ENCODE data around the gene ADAMTS17. TPM values are rescaled to one million over a fixed set of nuclear protein-coding genes. Genes with fewer than 3 reads are reported as not detected.
"Not testable (repeated sequence)": the region's sequence is repeated elsewhere in the genome, so short reads cannot be mapped to it uniquely, and the experiment has no call there.

Gene ADAMTS17
- total RNA-seq, 1 experiment from 2014 or later, result 0.32 TPM

DNA sequence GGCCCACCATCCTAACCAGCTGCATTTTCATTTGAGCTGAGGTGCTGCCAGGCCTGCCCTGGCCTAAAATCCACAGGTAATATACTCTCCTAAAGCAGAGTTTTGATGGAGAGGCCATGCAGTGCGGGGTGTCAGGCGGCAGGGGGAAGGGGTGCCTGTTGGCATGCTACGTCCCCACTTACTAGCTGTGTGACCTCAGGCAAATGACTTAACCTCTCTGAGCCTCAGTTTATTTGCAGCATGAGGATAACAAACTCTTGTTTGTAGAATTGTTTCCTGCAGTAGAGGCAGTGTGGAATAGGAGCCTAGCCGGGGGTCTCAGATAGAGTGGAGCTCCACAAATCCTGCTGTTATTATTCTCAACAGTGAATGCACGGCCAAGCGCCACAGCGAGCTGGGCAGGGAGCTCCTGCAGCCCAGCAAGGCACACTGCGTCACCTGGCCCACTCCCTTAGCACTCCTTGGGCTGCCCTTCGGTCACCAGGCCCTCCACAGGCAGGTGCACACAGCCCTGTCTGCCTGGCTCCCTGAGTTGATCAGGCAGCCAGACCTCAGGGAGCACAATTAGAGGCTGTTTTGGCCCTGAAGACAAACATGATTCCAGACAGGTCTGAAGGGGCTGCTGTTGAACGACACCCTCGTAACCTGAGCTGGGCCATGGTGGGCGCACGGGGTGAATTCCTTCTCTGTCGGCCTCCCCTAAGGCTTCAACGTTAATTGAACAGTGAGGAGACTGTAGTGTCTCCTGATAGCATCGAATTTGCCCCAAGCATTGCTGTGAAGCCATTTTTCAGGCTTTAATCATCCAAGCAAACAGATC, 359.7 kb downstream of the ADAMTS17 start:
- H3K4me3 ChIP-seq, result no peak overlapping the region
- DNase-seq (ENCODE audit: low read depth in 1 of 2, low spot score in 2 of 2), result no peak
- H3K27me3 ChIP-seq (replicated peaks), result no peaks in the 10 kb centered on the region
- no peaks in the 10 kb centered on the region for H3K4me1 ChIP-seq (replicated peaks)
- no peaks in the 10 kb centered on the region for H3K36me3 ChIP-seq
- no peaks in the 10 kb centered on the region for H3K9me3 ChIP-seq (replicated peaks)
- H3K27ac ChIP-seq, result no peak overlapping the region

DNA sequence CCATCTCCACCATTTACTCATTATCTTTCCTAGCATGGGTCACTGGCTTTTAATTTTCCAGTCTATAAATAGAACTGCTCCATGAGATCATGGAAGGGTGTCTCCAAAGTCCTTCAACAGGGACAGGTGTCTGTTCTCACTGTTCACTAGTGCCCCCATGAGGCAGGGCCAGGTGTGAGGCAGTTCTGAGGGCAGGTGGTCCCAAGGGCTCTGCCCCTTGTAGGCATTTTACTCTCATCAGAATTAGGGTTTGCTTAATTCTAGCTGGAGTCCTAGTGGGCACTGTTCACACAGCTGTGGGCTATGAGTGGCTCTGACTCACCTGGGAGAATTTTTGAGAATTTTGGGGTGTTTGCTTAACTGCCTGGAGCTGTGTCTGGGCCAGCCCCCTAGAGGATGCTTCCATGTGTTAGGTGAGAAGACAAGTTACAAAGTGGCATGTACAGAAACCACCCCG, 360.6 kb downstream of the ADAMTS17 start:
- no peaks in the 10 kb centered on the region for H3K9me3 ChIP-seq (replicated peaks)
- no peaks in the 10 kb centered on the region for H3K36me3 ChIP-seq
- DNase-seq (ENCODE audit: low read depth in 1 of 2, low spot score in 2 of 2), result no peak
- H3K27ac ChIP-seq, result no peak overlapping the region
- no peaks in the 10 kb centered on the region for H3K4me1 ChIP-seq (replicated peaks)
- H3K4me3 ChIP-seq, result no peak overlapping the region
- no peaks in the 10 kb centered on the region for H3K27me3 ChIP-seq (replicated peaks)

DNA sequence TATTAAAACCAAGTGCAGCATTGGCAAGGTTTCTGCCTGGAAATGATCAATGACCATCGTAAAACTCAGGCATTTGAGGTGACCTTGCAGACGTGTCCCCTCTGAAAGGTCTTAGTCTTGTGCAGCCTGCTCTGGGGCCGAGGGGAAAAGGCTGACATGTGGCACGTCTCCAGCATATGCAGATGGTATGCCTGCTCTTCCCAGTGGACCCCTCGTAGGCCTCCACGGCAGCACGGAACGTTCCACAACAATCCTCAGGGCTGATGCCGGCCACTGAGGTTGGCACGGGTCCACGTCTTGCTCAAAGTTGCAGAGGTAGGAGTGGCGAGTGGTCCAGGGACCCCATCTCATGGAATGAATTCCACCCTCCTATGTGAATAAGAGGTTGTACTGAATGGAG, 361.0 kb downstream of the ADAMTS17 start:
- DNase-seq (ENCODE audit: low read depth in 1 of 2, low spot score in 2 of 2), result no peak
- Histone ChIP-seq H3K27me3 (replicated peaks) (no peaks in the 10 kb centered on the region), H3K9me3 (replicated peaks) (no peaks in the 10 kb centered on the region), H3K4me3 (no peak overlapping the region), H3K36me3 (no peaks in the 10 kb centered on the region), H3K4me1 (replicated peaks) (no peaks in the 10 kb centered on the region), H3K27ac (no peak overlapping the region)

DNA sequence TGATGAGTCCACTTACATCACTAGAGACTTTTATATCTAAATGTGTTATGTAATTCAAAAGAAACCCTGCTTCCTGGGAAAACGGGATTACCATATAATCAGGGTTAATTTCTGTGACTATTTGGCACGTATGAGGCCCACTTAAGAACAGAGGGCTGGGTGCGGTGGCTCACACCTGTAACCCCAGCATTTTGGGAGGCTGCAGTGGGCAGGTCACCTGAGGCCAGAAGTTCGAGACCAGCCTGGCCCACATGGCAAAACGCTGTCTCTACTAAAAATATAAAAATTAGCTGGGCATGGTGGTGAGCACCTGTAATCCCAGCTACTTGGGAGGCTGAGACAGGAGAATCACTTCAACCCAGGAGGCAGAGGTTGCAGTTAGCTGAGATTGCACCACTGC, 361.9 kb downstream of the ADAMTS17 start:
- H3K9me3 ChIP-seq (replicated peaks); H3K27ac ChIP-seq; DNase-seq (ENCODE audit: low read depth in 1 of 2, low spot score in 2 of 2); H3K27me3 ChIP-seq (replicated peaks); H3K36me3 ChIP-seq; H3K4me3 ChIP-seq; H3K4me1 ChIP-seq (replicated peaks): not testable (repeated sequence)

GRCh38 chr15:99979371-99979770, 362.4 kb downstream of the ADAMTS17 start:
- Histone ChIP-seq H3K27me3 (replicated peaks) (no peaks in the 10 kb centered on the region), H3K36me3 (no peaks in the 10 kb centered on the region), H3K4me3 (no peak overlapping the region), H3K9me3 (replicated peaks) (no peaks in the 10 kb centered on the region), H3K4me1 (replicated peaks) (no peaks in the 10 kb centered on the region), H3K27ac (no peak overlapping the region)
- DNase-seq (ENCODE audit: low read depth in 1 of 2, low spot score in 2 of 2), result no peak

DNA sequence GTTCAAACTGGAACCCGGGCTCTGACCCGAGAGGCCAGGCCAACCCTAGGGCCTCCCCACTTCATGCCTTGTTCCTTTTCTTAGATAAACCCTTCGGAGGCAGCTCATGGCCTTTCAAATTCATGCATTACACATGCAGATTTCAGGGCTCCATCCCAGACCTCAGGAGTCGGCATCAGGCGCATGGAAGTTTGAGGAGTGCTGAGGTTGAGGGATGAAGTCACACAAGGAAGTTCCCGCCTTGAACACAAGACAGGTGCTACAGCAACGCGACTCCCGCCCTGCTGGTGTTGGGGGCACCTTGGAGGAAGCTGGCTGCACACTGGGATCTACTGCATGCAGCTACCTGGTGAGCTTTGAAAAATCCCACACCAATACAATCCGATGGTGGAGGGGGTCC, 363.3 kb downstream of the ADAMTS17 start:
- no peaks in the 10 kb centered on the region for H3K4me1 ChIP-seq (replicated peaks)
- no peaks in the 10 kb centered on the region for H3K27me3 ChIP-seq (replicated peaks)
- H3K4me3 ChIP-seq, result no peak overlapping the region
- H3K27ac ChIP-seq, result no peak overlapping the region
- DNase-seq (ENCODE audit: low read depth in 1 of 2, low spot score in 2 of 2), result no peak
- no peaks in the 10 kb centered on the region for H3K36me3 ChIP-seq
- no peaks in the 10 kb centered on the region for H3K9me3 ChIP-seq (replicated peaks)

DNA sequence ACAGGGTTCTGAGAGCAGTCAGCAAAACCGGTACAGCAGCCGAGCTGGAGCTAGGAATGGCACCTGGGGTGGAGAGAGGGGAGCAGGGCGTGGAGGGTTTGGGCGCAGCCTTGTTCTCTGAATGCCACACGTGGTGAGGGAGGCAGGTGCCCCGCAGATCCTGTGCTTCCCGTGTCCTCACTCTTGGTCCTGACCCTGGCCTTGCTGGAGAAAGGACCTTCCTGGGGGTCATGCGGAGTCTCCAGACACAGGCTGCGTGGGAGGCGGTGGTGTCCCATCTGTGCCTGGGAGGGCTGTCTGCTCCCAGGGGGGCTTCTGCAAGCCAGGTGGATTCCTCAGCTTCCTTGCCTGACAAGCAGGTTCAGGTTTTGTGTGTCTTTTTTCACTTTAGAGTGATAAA, 363.8 kb downstream of the ADAMTS17 start:
- H3K4me1 ChIP-seq (replicated peaks), result no peaks in the 10 kb centered on the region
- H3K4me3 ChIP-seq, result no peak overlapping the region
- H3K27ac ChIP-seq, result no peak overlapping the region
- no peaks in the 10 kb centered on the region for H3K27me3 ChIP-seq (replicated peaks)
- no peaks in the 10 kb centered on the region for H3K36me3 ChIP-seq
- no peaks in the 10 kb centered on the region for H3K9me3 ChIP-seq (replicated peaks)
- no peak for DNase-seq (ENCODE audit: low read depth in 1 of 2, low spot score in 2 of 2)

DNA sequence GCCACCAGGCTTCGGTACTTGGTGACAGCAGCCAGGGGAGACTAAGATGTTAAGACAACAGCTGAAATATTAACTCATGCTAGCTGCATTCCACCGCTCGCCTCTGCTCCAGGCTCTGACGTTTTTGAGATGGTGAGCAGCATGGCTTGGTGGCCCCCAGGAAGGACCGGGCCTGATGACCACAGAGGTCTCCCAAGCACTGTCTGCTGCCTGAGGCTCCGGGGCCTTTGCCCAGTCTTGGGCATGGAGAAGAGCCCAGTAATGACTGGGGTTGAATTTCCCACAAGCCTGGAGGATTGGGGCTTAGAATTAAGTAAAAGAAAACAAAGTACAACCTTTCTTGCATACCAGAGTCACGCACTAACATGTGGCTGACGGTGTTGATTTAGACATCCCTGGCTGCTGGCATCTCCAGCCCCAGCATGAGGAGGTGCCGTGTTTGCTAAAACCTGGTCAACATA, 364.9 kb downstream of the ADAMTS17 start:
- no peak for DNase-seq (ENCODE audit: low read depth in 1 of 2, low spot score in 2 of 2)
- H3K36me3 ChIP-seq, result no peaks in the 10 kb centered on the region
- no peak overlapping the region for H3K4me3 ChIP-seq
- no peak overlapping the region for H3K27ac ChIP-seq
- no peaks in the 10 kb centered on the region for H3K27me3 ChIP-seq (replicated peaks)
- H3K4me1 ChIP-seq (replicated peaks), result no peaks in the 10 kb centered on the region
- H3K9me3 ChIP-seq (replicated peaks), result no peaks in the 10 kb centered on the region

- Histone ChIP-seq H3K27ac (no peak overlapping the region), H3K27me3 (replicated peaks) (no peaks in the 10 kb centered on the region), H3K4me1 (replicated peaks) (no peaks in the 10 kb centered on the region), H3K4me3 (no peak overlapping the region), H3K36me3 (no peaks in the 10 kb centered on the region), H3K9me3 (replicated peaks) (no peaks in the 10 kb centered on the region)
- no peak for DNase-seq (ENCODE audit: low read depth in 1 of 2, low spot score in 2 of 2)
These were observed 365.8 kb downstream of the ADAMTS17 start for GRCh38 chr15:99976000-99976399.

- Histone ChIP-seq H3K4me1 (replicated peaks) (no peaks in the 10 kb centered on the region), H3K27ac (no peak overlapping the region), H3K4me3 (no peak overlapping the region), H3K36me3 (no peaks in the 10 kb centered on the region), H3K9me3 (replicated peaks) (no peaks in the 10 kb centered on the region), H3K27me3 (replicated peaks) (no peaks in the 10 kb centered on the region)
- no peak for DNase-seq (ENCODE audit: low read depth in 1 of 2, low spot score in 2 of 2)
These were observed 367.5 kb downstream of the ADAMTS17 start for GRCh38 chr15:99974246-99974645.

- no peaks in the 10 kb centered on the region for H3K36me3 ChIP-seq
- H3K4me3 ChIP-seq, result no peak overlapping the region
- H3K4me1 ChIP-seq (replicated peaks), result no peaks in the 10 kb centered on the region
- no peak for DNase-seq (ENCODE audit: low read depth in 1 of 2, low spot score in 2 of 2)
- H3K9me3 ChIP-seq (replicated peaks), result no peaks in the 10 kb centered on the region
- H3K27me3 ChIP-seq (replicated peaks), result no peaks in the 10 kb centered on the region
- H3K27ac ChIP-seq, result no peak overlapping the region
These were observed 368.4 kb downstream of the ADAMTS17 start for GRCh38 chr15:99973351-99973750.

DNA sequence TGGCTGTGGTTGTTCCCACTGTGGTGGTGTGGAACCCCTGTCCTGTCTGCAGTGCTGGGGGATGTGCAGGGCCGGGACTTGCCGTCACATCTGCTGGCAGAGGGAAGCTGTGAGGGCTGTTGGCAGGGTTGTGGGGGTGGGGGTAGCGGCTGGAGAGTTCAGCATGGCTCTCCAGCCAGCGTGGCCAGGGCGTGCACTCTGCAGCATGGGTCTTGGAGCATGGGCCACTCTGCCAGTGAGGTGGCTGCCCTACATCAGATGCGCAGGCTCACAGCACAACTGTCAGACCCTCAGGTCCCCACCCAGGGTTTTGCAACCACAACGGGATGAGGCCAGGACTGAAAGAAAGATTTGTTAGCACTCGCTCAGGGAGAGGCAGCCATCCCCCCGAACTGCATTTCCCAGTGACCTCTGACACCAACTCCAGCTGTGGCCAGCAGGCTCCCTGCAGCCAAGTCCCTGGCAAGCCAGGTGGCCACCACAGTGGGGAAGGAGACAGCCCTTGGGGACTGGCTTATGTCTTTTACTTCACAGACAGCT, 370.8 kb downstream of the ADAMTS17 start:
- Histone ChIP-seq H3K4me1 (replicated peaks) (no peaks in the 10 kb centered on the region), H3K27ac (no peak overlapping the region), H3K4me3 (no peak overlapping the region), H3K27me3 (replicated peaks) (no peaks in the 10 kb centered on the region), H3K36me3 (no peaks in the 10 kb centered on the region), H3K9me3 (replicated peaks) (no peaks in the 10 kb centered on the region)
- no peak for DNase-seq (ENCODE audit: low read depth in 1 of 2, low spot score in 2 of 2)

- Histone ChIP-seq H3K27ac (no peak overlapping the region), H3K36me3 (no peaks in the 10 kb centered on the region), H3K4me1 (replicated peaks) (no peaks in the 10 kb centered on the region), H3K9me3 (replicated peaks) (no peaks in the 10 kb centered on the region), H3K4me3 (no peak overlapping the region), H3K27me3 (replicated peaks) (no peaks in the 10 kb centered on the region)
- DNase-seq (ENCODE audit: low read depth in 1 of 2, low spot score in 2 of 2), result no peak
These were observed 372.4 kb downstream of the ADAMTS17 start for GRCh38 chr15:99969261-99969920.

DNA sequence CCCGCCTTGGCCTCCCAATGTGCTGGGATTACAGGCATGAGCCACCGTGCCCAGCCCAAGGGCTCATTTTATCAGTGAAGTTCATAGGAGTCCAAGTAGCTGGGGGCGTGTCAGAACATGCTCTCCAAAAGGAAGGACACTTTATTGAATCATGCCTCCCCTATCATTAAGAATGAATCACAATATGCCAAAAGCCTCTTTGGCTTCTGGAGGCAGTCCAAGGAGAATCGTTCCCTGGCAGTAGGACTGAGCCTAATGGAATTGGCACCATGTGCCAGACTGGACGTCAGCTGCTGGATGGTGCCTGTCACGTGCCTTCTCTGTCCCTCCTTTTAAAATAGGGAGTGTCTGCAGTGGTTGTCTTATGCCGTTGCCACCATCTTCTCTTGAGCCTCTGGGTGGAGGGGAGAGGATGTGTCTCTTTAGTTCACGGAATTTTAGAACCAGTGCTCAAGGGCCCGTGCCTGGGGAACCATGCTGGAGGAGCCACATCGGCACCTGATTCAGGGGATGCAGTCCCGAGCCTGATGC, 373.9 kb downstream of the ADAMTS17 start:
- no peak overlapping the region for H3K4me3 ChIP-seq
- H3K4me1 ChIP-seq (replicated peaks), result no peaks in the 10 kb centered on the region
- no peak overlapping the region for H3K27ac ChIP-seq
- no peaks in the 10 kb centered on the region for H3K9me3 ChIP-seq (replicated peaks)
- H3K27me3 ChIP-seq (replicated peaks), result no peaks in the 10 kb centered on the region
- H3K36me3 ChIP-seq, result no peaks in the 10 kb centered on the region
- no peak for DNase-seq (ENCODE audit: low read depth in 1 of 2, low spot score in 2 of 2)
